ENCODE results near the gene CWC15.

- TF ChIP-seq, protein P1, sequence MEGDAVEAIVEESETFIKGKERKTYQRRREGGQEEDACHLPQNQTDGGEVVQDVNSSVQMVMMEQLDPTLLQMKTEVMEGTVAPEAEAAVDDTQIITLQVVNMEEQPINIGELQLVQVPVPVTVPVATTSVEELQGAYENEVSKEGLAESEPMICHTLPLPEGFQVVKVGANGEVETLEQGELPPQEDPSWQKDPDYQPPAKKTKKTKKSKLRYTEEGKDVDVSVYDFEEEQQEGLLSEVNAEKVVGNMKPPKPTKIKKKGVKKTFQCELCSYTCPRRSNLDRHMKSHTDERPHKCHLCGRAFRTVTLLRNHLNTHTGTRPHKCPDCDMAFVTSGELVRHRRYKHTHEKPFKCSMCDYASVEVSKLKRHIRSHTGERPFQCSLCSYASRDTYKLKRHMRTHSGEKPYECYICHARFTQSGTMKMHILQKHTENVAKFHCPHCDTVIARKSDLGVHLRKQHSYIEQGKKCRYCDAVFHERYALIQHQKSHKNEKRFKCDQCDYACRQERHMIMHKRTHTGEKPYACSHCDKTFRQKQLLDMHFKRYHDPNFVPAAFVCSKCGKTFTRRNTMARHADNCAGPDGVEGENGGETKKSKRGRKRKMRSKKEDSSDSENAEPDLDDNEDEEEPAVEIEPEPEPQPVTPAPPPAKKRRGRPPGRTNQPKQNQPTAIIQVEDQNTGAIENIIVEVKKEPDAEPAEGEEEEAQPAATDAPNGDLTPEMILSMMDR (conservative IDR thresholded peaks at IDR 0.05; ENCODE audit: low read length) = no peak
- no peak for TF ChIP-seq EZH2phosphoT487 (IDR thresholded peaks at IDR 0.05; ENCODE audit: borderline replicate concordance)
Measured at GRCh38 chr11:94938095-94939055, 35.0 kb downstream of the CWC15 start.
